WI38 (cell line): ENCODE results near the gene THEM4.

Source experiments
- H3K4me3 ChIP-seq: 2 replicates; pipeline ENCODE4 v1.5.1; 2011; ENCODE audit warnings: low read depth, mild to moderate bottlenecking, control low read depth, low read length
- CTCF ChIP-seq: IDR thresholded peaks from 2 replicates; pipeline ENCODE4 v1.5.1; 2012; ENCODE audit warnings: low read depth, mild to moderate bottlenecking, control low read depth, low read length

The THEM4 gene

GRCh38 chr1:151825751-151826660 lies 83.3 kb downstream of the THEM4 start:
- TF ChIP-seq CTCF, result no peak
- H3K4me3 ChIP-seq, result no peak overlapping the region

GRCh38 chr1:151825204-151825603 lies 84.1 kb downstream of the THEM4 start:
- TF ChIP-seq CTCF, result no peak
- H3K4me3 ChIP-seq, result no peak overlapping the region
